Endothelial cell of umbilical vein (primary cell): Measurements from ENCODE around the gene FMNL1.

Source experiments
- CTCF ChIP-seq, 2 donors: IDR thresholded peaks; 1 replicate in 1 of 2; 2 replicates in 1 of 2; pipeline ENCODE4 v1.5.1; 2011; ENCODE audit warnings: low read length in 2 of 2, mild to moderate bottlenecking in 2 of 2, moderate library complexity in 2 of 2, control low read depth in 1 of 2, inconsistent platforms in 1 of 2, low read depth in 1 of 2; ENCODE audit not compliant: insufficient read depth in 1 of 2; ENCODE audit errors: extremely low read depth in 1 of 2
- EZH2 ChIP-seq: IDR thresholded peaks from 2 replicates; pipeline ENCODE4 v1.6.1; 2012; ENCODE audit warnings: borderline replicate concordance, low read depth, mild to moderate bottlenecking, moderate library complexity, low read length, inconsistent platforms; ENCODE audit not compliant: severe bottlenecking
- POLR2A ChIP-seq: IDR thresholded peaks from 2 replicates; pipeline ENCODE4 v1.6.1; 2012; ENCODE audit warnings: low read depth, mild to moderate bottlenecking, control low read depth, low read length
- POLR2AphosphoS5 ChIP-seq: IDR thresholded peaks from 2 replicates; pipeline ENCODE4 v1.6.1; 2012; ENCODE audit warnings: low read depth, mild to moderate bottlenecking, control low read depth, low read length, moderate library complexity; ENCODE audit not compliant: insufficient read depth

GRCh38 chr17:45248132-45248957 is 26.7 kb downstream of the FMNL1 start:
- no peak for TF ChIP-seq CTCF (IDR thresholded peaks at IDR 0.05; ENCODE audit: extremely low read depth in 1 of 2, insufficient read depth in 1 of 2, low read depth in 1 of 2, low read length in 2 of 2)
- no peak for TF ChIP-seq POLR2A
- TF ChIP-seq POLR2AphosphoS5, result no peak
- no peak for TF ChIP-seq EZH2
